GM18508 (cell line): ENCODE results near the gene TRMT13.

Experiments
- ATAC-seq: cut with Tn5 transposase; IDR thresholded peaks from one replicate; pipeline ENCODE4 v1.9.1; 2021; ENCODE audit warnings: moderate number of reproducible peaks; ENCODE audit not compliant: insufficient read depth, unreplicated experiment

TRMT13 gene, protein sequence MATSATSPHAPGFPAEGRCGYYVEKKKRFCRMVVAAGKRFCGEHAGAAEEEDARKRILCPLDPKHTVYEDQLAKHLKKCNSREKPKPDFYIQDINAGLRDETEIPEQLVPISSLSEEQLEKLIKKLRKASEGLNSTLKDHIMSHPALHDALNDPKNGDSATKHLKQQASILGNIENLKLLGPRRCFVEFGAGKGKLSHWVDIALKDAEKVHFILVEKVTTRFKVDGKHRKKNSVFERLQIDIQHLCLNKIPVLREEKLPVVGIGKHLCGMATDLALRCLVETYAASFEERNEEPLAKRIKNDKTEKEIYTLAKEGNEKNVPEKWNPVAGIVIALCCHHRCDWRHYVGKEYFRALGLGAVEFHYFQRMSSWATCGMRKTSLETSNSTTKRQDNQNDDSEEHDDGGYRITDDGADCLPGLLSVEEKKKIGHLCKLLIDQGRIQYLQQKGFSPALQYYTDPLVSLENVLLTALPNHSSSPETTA

DNA sequence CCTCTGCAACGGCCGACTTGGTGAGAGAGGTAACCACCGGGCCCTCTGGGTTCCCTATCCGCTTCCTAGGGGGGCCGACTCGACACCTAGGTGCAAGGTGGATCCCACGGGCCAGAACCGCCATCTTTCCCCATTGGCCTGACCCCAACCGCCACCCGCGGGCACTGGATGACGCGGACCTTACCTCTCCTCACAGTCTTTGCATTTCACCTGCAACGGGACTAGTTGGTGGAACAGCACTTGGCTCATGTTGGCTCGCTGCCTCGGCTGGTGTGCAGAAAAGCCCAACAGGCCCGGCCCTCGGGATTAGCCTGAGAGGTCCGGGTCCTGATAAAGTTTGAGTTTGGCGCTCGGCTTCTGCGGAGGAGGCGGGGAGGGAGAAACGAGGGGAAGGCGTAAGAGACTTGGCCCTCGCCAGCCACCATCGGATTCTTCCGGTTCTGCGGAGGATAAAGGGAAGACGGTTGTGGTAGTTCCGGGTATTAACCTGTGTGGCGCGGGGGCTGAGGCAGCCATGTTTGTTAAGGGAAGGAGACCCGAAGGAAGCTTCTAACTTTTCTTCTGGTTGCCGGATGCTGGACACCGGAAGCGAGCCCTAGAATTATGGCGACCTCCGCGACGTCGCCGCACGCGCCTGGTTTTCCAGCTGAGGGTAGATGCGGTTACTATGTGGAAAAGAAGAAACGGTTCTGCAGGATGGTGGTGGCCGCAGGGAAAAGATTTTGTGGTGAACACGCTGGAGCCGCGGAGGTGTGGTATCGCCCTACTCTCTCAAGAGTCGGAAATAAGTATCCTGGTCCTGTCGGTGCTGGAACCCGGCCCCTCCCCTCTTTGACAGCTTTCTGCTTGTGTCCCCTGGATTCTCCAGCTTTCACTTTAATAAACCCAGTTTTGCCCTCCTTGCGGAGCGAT, at the start of gene TRMT13, which contains the start of gene SASS6:
Gene TRMT13, plus strand, starts transcription at position 598 of the 912 bp plus-strand sequence. Its CDS starts 6 bp downstream, at position 604.
Gene SASS6, minus strand, starts transcription at position 365 of the 912 bp plus-strand sequence. Its CDS starts 116 bp downstream, at position 249.
- peak; percentile 87 for ATAC-seq

DNA sequence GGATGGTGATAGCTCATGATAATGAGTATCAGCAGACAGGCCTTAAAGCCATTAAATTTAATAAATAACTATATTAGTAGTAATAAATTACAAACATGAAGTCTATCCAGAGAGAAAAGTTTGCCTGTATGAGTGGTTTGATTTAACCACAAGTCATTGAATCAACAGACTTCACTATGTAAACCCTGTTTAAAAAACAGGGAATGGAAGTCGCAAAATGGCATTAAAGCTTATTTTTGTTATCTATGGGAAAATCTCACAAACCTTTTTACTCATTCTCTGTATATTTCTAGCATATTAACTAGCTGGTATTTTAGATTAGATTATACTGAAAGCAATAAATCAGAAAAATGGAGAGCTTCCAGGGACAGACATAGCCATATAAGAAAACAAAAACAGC, 45.6 kb upstream of the TRMT13 start:
- ATAC-seq: no peak

DNA sequence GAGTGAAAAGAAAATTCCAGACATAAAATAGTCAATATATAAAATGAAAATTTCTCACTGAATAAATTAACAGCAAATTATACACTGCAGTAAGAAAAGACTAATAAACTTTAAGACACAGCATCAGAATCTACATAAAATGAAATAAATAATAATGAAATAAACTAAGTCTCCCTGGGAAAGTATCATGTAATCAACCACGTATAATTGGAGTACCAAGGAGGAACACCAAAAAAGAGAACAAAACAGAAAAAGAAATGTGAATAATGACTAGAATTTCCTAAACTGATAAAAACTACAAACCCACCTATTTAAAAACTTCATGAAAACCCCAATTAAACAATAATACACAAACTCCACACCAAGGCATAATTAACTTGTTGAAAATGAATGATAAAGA, 43.9 kb upstream of the TRMT13 start:
- ATAC-seq: no peak

DNA sequence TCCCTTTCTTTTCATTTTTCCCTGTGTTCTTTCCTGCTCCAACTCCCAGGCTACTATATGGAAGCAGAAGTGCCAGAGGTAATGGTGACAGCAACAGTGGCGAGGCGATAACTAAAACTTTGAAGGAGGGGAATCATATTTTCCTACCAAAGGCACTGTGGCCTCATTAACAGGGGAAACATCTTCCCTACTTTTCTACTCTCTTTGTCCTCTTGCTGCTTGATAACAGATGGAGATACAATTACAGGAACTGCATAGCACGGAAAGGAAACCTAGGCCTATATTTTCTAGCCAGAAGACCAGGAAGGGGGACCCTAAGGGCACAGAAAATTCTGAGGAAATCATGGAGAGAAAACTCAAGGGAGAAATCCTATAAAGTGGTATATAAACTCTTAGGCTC, 42.5 kb upstream of the TRMT13 start:
- no peak for ATAC-seq

DNA sequence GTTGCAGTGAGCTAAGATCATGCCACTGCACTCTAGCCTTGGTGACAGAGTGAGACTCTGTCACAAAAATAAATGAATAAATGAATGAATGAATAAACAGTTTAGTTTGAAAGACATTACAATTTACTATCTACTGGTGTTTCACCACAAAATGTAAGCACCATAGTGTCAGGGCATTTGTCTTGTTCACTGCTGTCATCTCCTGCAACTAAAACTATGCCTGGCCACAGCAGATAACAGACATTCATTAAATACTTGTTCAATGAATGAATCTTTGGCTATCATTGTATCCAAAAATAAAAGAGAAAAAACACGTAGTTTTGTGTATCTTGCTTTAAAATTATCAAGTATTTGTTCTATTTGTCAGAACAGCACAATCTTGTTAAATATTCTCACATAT, 32.8 kb upstream of the TRMT13 start:
- ATAC-seq: no peak

DNA sequence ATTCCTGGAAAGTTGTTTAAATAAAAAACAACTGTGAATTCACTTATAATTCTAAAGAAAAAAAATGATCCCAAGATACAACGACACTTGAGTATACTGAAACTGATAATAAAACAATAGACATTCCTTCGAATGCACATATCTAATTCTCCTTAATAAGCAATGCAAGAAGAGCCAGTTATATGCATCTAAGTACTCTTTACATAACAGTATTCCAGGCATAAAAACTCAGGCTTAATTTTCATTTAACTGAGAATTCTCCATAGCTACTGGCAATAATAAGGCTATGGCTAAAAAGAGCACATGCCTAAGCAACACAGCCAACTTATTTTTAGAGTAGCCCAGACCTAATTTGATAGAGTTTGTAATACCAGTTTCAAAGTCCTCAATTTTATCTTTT, 31.4 kb upstream of the TRMT13 start:
- no peak for ATAC-seq

DNA sequence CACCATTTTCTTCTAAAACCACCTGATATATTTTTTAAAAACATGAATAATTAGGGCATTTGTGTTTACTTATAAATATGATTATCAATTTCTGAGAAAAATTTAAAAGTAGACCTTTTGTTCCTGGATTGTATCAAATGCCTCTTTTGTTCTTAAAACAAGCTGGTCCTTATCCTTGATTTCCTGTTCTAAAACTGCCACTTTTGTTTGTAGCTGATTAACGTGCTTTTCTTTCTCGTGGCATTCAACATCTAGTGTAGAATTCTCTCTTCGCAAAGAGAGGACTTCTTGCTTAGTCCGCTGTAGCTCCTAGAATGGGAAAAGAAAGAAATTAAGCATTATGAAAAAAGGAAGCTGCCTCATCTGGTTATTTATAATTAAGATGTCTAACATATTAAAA, 25.3 kb upstream of the TRMT13 start:
- ATAC-seq: no peak

DNA sequence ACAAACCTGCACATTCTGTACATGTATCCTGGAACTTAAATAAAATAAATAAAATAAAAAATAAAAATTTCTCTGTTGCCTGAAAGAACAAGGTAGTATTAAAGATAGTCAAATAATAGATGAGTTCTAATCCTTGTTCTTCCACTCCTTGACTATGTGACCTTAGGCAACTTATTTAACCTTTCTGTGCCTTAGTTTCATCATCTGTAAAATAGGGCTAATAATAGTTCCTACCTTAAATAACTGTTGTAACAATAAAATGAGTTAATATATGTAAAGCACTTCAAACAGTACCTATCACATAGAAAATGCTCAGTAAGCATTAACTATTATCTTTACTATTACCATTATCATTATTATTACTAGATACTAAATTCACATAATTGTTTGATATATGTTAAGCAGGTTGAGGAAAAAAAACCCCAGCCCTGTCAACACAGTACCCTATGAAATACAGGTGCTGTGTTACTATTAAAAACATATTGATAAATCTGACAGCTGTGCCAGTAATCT, 23.4 kb upstream of the TRMT13 start:
- ATAC-seq: no peak

DNA sequence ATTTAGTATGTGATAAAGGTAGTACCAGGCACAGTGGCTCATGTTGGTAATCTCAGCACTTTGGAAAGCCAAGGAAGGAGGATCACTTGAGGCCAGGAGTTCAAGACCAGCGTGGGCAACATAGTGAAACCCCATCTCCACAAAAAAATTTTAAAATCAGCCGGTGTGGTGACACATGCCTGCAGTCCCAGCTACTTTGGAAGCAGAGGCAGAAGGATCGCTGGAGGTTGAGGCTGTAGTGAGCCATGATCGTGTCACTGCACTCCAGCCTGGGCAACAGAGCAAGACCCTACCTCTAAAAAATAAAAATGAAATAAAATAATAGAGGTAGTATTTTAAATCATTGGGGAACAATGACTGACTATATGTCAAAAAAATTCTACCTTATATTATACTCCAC, 17.4 kb upstream of the TRMT13 start:
- ATAC-seq: no peak

DNA sequence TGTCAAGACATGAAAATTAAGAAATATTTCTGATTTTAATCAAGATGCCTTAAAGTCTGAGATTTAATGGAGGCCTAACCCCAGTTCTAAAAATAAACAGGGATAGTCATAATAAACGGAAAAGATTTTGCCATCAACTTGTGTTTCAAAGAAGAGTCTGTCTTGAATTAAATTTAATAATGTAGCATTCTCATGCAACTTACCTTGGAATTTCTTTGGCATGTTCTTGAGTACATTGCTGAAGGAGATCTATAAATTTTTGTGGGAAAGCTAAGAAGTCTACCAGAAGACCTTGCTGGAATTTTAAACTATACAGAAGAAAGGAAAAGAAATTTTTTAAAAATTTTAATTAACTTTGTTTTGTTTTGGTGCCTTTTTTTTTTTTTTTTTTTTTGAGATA, 10.8 kb upstream of the TRMT13 start:
- ATAC-seq: no peak

DNA sequence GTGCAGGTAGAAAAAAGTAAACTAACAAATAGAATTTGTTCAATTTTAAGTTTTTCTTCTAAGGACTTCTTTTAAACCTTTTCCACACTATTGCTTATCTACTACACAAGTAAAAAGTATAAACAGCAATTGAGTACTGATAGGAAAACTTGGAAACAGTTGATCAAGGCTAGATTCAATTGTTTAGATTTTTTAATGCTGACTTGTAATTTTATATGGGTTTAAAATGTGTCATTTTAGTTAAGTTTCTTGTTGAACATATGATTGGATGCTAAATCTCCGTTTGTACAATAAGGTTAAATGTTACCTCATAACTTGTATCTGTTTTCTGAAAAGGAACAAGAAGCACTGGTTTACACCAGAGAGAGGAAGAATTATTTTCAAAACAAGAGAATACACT, 5.7 kb upstream of the TRMT13 start:
- ATAC-seq: no peak

DNA sequence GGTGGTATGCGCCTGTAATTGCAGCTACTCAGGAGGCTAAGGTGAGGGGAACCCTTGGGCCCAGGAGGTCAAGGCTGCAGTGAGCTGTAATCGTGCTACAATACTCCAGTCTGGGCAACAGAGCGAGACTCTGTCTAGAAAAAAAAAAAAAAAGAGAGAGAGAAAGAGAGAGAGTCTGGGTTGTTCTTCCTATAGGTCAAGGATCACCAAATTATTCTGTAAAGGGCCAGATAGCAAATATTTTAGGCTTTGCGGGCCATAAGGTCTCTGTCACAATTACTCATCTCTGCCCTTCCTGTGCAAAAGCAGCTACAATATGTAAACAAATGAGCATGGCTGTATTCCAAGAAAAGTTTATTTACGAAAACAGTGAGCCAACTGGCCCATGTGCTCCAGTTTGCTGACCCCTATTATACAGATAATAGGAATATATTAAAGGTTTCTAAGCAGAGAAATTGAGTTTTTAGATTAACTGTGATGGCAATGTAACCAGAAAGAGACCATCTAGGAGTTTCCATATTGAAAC, 2.3 kb upstream of the TRMT13 start:
- no peak for ATAC-seq

DNA sequence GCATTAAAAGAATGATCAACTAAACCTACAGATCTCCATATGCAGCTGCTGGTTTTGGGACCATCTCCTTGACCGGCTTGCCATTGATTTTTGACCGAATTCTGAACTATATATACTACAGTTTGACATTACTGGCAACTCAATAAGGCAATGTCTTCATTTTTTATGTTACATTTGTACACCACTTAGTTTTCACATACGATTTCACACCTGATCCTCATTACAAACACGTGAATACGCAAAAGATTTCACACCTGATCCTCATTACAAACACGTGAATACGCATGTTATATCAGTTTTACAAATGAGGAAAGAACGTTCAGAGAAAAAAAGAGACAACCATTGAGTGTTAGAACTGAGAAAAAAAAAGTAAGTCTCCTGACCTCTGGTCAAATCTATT, 1.3 kb upstream of the TRMT13 start:
- ATAC-seq: no peak

DNA sequence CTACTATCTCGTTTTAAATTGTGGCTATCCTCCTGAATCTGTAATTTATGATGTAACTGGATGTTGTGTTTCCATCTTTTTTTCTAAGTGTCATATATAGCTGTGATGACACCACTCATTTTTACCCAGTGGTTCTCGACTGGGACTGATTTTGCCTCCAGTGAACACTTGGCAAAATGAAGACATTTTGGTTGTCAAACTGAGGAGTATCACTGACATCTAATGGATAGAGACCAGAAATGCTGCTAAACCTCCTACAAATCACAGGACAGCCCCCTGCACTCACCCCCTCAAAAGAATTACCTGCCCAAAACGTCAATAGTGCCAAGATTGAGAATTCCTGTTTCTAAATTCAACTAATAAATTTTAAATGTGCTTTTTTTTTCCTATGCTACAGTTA, 1.9 kb downstream of the TRMT13 start:
- ATAC-seq: no peak

DNA sequence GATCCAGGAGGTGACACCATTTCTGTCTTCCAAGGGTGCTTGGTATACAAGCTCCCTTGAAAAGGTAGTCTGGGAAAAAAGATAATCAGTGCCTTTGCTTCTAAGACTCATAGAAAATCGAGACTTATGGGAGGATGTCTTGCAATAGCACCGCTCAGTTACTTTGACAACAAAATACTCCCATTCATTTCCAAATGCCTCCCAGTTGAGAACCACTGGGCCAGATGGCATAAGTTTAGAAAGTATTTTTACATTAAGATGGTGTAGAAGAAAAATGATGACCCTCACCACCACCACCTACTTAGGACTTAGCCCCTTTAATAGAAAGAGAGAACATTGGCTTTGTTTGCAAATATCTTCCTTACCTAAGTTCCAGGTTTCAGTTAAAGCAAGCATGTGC, 4.6 kb downstream of the TRMT13 start:
- no peak for ATAC-seq

DNA sequence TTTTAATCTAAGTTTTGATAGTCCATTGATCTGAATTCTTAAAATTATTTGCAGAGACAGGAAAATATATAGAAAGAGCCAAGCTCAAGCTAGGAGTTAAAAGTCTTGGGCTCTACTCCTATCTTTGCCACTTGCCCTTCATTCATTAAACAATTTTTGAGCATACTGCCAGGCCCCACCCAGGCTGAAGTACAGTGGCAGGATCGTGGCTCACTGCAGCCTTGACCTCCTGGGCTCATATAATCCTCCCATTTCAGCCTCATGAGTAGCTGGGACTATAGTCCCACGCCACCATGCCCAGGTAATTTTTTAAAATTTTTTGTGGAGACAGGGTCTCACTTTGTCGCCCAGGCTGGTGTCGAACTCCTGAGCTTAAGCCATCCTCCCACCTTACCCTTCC, 8.2 kb downstream of the TRMT13 start:
- ATAC-seq: no peak

DNA sequence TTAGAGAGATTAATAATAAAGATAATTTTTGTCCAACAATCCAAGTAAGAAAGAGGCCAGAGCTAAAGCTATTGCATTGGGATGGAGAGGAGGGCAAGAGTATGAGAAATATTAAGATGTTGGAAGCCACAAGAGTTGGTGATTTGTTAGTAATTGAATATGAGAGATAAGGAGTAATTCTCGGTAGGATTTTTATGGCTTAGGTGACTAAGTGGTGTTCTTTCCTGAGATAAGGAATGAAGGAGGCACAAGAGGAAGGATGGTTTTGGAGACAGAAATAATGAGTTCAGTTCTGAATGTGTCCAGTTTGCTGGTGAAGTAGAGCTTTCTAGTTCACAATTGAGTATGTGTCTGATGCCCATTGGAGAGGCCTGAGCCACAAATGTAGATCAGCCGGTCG, 9.4 kb downstream of the TRMT13 start:
- no peak for ATAC-seq

DNA sequence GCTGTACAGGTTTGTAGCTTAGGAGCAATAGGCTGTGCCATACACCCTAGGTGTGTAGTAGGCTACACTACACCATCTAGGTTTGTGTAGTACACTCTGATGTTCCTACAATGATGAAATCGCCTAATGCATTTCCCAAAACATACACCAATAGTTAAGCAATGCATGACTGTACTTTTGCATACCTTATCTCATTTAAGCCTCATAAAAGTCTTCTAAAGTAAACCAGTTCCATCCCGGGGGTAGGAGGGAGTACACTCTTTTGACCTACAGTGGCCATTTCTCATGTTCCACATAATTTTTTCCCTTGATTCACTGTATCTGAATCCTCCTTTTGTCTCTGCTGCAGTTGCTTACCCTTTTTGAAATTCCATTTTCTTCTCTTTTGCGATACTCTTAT, 12.2 kb downstream of the TRMT13 start:
- ATAC-seq: no peak

DNA sequence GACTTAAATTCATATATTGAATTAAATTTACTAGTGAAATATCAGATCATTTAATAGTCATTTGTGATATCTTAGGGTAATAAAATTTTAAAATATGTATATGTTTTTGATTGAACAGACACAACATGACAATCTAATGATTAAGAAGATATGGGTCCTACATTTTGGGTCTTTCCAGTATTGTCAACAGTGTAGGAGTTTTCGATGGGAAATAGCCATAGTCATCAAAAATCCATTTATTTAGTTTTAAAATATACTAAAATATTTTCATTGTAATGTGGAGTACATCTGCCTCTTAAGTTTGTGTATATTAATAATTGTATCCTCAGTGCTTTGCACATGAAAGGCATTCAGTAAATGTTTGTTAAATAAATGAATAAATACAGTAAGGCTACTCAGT, 14.0 kb downstream of the TRMT13 start:
- ATAC-seq: no peak

DNA sequence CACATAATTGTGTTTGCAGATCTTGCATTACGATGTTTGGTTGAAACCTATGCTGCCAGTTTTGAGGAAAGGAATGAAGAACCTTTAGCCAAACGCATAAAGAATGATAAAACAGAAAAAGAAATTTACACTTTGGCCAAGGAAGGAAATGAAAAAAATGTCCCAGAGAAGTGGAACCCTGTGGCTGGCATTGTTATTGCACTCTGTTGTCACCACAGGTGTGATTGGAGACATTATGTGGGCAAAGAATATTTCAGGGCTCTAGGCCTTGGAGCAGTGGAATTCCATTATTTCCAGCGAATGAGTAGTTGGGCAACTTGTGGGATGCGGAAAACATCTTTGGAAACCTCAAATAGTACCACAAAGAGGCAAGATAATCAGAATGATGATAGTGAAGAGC, 14.9 kb downstream of the TRMT13 start:
- no peak for ATAC-seq

DNA sequence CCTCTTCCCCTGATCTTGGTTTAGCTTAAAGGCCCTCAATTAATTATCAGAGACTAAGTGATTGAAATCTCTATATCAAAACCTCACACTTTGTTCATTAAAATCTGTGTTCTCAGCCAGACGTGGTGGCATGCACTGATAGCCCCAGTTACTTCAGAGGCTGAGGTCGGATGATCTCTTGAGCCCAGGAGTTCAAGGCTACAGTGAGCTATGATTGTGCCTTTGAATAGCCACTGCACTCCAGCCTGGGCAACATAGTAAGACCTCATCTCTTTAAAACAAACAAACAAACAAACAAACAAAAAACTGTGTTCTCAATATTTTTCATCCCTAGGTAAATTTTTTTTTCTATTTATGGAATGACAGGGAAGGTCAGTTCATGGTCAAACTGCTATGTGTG, 18.7 kb downstream of the TRMT13 start:
- no peak for ATAC-seq
